Measurements from ENCODE around the gene RAMP1.

DNA sequence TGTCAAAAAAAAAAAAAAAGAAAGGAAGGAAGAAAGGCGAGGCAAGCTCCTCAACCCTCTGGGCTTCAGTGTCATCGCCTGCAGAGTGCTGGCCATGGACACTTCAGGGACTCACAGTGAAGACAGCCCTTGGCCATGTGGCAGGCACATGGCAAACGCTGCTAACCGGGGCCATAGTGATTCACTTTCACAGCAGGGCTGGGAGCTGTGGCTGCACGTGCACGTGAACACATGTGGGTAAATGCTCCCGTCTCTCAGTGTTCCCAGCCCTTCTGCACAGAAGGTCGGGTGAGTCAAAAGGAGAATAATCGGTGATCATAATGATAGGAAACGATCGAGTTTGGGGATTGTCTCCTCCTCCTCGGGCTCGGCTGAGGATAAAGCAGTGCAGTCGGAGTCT, 61.2 kb downstream of the RAMP1 start:
- TF ChIP-seq, protein P1, sequence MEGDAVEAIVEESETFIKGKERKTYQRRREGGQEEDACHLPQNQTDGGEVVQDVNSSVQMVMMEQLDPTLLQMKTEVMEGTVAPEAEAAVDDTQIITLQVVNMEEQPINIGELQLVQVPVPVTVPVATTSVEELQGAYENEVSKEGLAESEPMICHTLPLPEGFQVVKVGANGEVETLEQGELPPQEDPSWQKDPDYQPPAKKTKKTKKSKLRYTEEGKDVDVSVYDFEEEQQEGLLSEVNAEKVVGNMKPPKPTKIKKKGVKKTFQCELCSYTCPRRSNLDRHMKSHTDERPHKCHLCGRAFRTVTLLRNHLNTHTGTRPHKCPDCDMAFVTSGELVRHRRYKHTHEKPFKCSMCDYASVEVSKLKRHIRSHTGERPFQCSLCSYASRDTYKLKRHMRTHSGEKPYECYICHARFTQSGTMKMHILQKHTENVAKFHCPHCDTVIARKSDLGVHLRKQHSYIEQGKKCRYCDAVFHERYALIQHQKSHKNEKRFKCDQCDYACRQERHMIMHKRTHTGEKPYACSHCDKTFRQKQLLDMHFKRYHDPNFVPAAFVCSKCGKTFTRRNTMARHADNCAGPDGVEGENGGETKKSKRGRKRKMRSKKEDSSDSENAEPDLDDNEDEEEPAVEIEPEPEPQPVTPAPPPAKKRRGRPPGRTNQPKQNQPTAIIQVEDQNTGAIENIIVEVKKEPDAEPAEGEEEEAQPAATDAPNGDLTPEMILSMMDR (IDR thresholded peaks at IDR 0.05; ENCODE audit: low read length), result no peak
- TF ChIP-seq EZH2 (IDR thresholded peaks at IDR 0.05; ENCODE audit: borderline replicate concordance, low read length), result no peak

All from OCI-LY1 (cell line).